Transverse colon (tissue), 4 donors: ENCODE data around the gene CSNK1G1.

ENCODE experiments used
- CTCF ChIP-seq, 5 experiments: fragments of 200-600 bp in 3 of 5; fragments of 450-650 bp in 2 of 5; sonication (generic) in 3 of 5; IDR thresholded peaks; 1 replicate in 2 of 5; 2 replicates in 3 of 5; pipeline ENCODE4 v1.5.1; 2016 to 2017; ENCODE audit warnings: antibody characterized with exemption in 5 of 5, inconsistent platforms in 3 of 5, mild to moderate bottlenecking in 2 of 5, moderate library complexity in 1 of 5
- EP300 ChIP-seq: sonication (generic); formaldehyde crosslinking; IDR thresholded peaks from one replicate; pipeline ENCODE4 v1.6.1; 2017; ENCODE audit warnings: antibody characterized with exemption, low read depth
- POLR2A ChIP-seq: fragments of 450-650 bp; IDR thresholded peaks from one replicate; pipeline ENCODE4 v1.6.1; 2016; ENCODE audit warnings: antibody characterized with exemption, mild to moderate bottlenecking, moderate library complexity
- POLR2AphosphoS5 ChIP-seq, 3 donors: sonication (generic); formaldehyde crosslinking; IDR thresholded peaks; one replicate each; pipeline ENCODE4 v1.6.1; 2016; ENCODE audit warnings: antibody characterized with exemption in 3 of 3

GRCh38 chr15:64249883-64250575 lies 105.9 kb downstream of the CSNK1G1 start:
- TF ChIP-seq CTCF (IDR thresholded peaks at IDR 0.05) (no peak), POLR2AphosphoS5 (IDR thresholded peaks at IDR 0.05) (no peak), EP300 (no peak), POLR2A (no peak)
